H54 (cell line): Measurements from ENCODE around the gene RGS16.

Experiments
- DNase-seq: peaks from one replicate; pipeline ENCODE4 v3.0.0; 2011; ENCODE audit warnings: low spot score, mixed read lengths; ENCODE audit not compliant: insufficient read length
- FAIRE-seq: peaks from 3 replicates; lab custom pipeline; 2011; peaks lifted over from hg19 to GRCh38; lab: Jason Lieb, UNC
- POLR2A ChIP-seq: IDR thresholded peaks from 2 replicates; pipeline ENCODE4 v1.6.1; 2011; ENCODE audit warnings: low read depth, mild to moderate bottlenecking, low read length

The RGS16 gene, protein sequence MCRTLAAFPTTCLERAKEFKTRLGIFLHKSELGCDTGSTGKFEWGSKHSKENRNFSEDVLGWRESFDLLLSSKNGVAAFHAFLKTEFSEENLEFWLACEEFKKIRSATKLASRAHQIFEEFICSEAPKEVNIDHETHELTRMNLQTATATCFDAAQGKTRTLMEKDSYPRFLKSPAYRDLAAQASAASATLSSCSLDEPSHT

DNA sequence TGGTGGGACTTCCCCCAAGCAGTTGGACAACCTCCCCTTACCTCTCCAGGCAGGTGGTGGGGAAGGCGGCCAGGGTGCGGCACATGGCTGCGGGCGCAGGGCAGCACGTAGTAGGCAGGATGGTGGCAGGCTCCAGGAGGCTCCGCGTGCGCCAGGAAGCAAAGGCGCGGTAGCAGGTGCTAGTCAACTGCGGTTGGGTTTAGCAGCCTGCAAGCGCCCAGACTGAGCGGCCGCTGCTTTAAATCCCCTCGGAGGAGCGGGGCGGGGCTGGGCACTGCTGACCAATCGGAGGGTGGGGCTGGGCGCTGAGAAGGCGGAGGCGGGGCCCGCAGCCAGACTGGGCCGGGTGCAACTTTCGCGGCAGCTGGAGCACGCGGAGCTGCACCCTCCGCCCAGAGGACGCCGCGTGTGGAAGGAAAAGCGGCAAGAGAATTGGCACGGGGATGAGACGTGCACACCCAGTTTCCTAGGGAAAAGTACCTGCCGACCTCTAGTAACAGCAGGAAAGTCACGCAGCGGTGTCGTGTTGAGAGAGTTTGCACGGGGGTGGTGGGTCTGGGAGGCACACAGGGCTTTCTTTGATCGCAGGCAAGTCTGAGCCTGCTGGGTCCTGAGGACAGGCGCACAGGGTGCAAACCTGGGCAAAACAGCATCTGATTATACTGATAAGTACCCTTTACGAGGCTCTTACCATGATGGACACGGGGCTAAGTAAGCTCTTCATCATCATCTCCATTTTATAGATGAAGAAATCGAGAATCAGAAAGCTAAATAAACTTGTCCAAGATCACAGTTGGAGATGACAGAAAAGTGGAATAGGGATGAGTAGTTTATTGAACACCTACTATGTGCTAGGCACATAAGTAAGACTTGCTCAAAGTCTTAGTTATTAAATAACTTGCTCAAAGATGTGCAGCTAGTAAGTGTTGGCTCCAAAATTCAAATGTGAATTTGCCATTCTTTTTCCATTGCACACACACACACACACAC, at the start of gene RGS16:
TSS of gene RGS16 (minus strand) at position 215 of the 990 bp plus-strand sequence. CDS start at position 85, 130 bp downstream.
- FAIRE-seq: no peak
- DNase-seq: peak; percentile 62
- peak; percentile 44; the same call in 1 of the 2 replicates for TF ChIP-seq POLR2A

DNA sequence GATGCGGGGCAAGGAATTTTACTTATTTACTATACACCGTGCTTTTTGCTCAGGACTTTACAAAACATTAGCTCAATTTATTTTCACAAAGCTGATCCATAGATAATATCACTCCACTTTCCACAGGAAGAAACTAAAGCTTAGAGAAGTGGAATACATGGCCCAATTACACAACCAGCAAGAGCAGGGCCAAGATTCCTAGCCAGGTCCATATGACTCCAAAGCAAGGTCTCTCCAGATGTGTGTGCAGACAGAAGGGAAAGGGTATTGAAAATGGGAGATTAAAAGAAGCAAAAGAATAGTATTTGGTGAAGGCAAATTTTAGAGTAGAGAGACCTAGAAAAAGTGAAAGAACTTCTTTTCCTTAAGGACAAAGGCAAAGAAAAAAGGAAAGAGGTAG, 49.8 kb upstream of the RGS16 start:
- no peak for DNase-seq
- FAIRE-seq: no peak
- TF ChIP-seq POLR2A: no peak

DNA sequence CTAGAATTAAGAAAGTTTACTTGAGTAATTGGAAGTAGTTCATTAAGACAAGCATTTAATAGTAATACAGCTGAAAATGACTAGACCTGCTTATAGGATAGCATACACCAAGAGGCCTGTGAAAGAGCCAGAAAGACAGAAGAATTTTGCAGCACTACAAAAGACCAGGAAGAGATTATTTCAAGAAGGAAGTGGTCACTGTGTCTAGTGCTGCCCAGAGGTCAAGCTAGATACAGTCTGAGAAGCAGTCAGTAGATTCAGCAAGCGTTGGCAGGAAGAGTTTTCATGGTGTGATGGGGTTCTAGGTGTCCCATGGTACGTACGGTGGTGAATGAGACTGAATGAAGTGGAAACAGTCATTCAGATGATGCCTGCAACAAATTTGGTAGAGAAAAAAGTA, 48.7 kb upstream of the RGS16 start:
- no peak for FAIRE-seq
- TF ChIP-seq POLR2A: no peak
- DNase-seq: no peak

GRCh38 chr1:182651339-182651724, 47.1 kb upstream of the RGS16 start:
- FAIRE-seq (no peak), DNase-seq (no peak)
- TF ChIP-seq POLR2A: no peak

GRCh38 chr1:182650678-182651338, 46.6 kb upstream of the RGS16 start:
- no peak for TF ChIP-seq POLR2A
- DNase-seq: no peak

DNA sequence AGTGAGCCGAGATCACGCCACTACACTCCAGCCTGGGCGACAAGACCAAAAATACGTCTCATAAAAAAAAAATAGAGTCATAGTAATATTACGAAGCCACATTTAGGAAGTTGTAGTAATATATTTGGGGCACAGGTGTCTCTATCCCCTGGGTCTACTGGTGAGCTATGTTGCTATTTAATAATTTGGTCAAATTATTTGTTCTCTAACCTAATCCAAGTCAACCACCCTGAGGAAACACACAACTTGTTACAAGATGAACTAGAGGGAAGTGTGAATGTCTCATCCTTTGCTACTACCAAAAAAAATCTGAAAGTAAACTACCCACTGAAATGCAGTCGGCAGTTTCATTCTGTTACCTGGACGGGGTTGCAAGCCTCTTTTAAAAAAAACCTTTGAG, 44.9 kb upstream of the RGS16 start:
- no peak for TF ChIP-seq POLR2A
- FAIRE-seq (no peak), DNase-seq (no peak)

More at GRCh38 chr1:182650678-182651338, 46.6 kb upstream of the RGS16 start:
- FAIRE-seq: no peak

DNA sequence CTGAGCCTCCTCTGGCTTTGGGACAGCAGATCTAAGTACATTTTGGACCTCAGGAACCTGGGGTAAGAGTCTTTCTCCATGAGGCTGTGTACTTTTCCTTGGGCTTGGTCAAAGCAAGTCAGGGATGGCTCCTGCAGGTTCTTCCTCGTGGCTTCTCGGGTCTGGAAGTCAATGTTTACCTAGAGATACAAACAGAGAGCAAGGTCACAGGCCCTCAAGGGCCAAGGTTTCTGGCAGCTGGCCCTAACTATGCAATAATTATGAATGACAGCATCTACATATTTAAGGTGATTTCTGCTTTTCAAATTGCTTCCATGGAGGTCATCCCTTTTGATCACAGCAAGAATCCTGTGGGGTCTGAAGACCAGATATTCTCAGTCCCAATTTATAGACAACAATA, 42.5 kb upstream of the RGS16 start:
- FAIRE-seq (no peak), DNase-seq (no peak)
- TF ChIP-seq POLR2A: no peak

DNA sequence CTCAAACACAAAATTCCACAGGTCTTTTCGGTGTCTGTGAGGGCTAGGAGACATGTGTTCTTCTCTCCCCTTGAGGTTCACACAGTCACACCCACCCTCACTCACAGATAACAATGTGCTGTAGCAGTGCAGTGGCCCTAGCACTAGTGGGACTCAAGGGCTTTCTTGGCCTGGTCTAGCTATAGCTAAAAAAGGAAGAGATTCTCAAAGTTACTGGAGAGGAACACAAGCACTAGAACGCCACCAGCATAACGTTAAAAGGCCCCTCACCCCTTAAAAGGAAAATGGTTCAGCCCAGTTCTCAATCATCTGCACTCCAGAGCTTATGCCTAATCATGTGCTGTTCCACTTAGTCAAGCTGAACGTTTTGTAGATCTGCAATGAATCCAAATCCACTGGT, 40.7 kb upstream of the RGS16 start:
- FAIRE-seq (no peak), DNase-seq (no peak)
- no peak for TF ChIP-seq POLR2A

- DNase-seq (no peak), FAIRE-seq (no peak)
- TF ChIP-seq POLR2A: no peak
Observed at GRCh38 chr1:182643699-182644098, 39.5 kb upstream of the RGS16 start.

DNA sequence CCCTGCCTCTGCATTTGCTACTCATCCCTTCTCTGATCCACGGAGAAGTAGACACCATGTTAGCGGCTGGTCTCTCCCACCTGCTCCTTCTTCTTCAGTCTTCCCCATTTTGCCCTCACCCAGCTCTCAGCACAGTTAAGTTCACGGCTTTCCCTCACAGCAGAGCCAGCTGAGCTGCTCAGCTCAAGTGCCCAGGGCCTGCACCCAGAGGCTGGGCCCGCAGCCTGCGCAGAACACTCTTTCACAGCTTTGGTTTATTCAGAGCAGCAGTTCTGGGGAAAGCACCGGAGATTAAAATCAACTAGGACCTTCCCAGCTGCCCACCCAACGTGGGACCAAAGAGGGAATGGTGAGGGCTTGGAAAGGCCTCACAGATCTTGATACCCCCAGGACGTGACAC, 38.3 kb upstream of the RGS16 start:
- FAIRE-seq (no peak), DNase-seq (no peak)
- TF ChIP-seq POLR2A: no peak

- no peak for DNase-seq
- TF ChIP-seq POLR2A: no peak
- no peak for FAIRE-seq
Observed at GRCh38 chr1:182641561-182641960, 37.4 kb upstream of the RGS16 start.

- DNase-seq (no peak), FAIRE-seq (no peak)
- TF ChIP-seq POLR2A: no peak
Observed at GRCh38 chr1:182639330-182639729, 35.1 kb upstream of the RGS16 start.

DNA sequence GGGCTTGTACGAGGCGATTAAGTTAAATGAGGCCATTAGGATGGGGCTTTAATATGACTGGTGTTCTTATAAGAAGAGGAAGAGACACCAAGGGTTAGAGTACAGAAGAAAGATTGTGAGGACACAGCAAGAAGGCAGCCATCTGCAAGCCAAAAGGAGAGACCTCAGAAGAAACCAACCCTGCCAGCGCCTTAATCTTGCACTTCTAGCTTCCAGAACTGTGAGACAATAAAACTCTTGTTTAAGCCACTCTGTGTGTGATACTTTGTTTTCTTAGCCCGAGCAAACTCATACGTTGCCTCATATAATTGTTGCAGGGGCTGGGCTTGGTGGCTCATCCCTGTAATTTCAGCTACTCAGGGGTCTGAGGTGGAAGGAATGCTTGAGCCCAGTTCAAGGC, 33.6 kb upstream of the RGS16 start:
- no peak for TF ChIP-seq POLR2A
- DNase-seq (no peak), FAIRE-seq (no peak)

DNA sequence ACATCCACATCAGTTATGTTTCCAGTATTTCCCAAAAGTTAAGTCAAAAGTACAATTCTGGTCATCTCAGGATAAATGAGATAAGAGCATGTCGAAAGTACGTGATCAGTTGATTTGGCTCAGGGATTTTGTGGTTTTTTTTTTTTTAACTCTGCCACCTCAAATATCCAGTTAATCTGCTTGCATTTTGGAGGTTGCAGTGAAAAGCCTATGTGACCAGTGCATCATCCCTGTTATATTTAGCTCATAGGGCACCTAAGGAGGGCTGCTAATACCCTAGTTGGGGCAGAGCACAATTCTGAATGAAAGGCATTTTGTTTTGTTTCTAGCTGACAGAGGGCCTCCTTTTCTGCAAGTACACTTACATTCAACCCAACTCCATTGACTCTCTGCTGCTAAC, 31.7 kb upstream of the RGS16 start:
- TF ChIP-seq POLR2A: no peak
- DNase-seq (no peak), FAIRE-seq (no peak)
